Stimulated activated CD4-positive, alpha-beta T cell treated with anti-CD3 and anti-CD28 coated beads, Interleukin-1b, Interleukin-23, amount 100 ng/mL, for 24 hours (primary cell): Measurements from ENCODE around the gene CEP68.
A peak's percentile ranks its signal among the peaks of the same experiment; 100 is the strongest.
"Not testable (repeated sequence)": the region's sequence is repeated elsewhere in the genome, so short reads cannot be mapped to it uniquely, and the experiment has no call there.

Source experiments
- DNase-seq, 4 experiments: peaks; one replicate each; pipeline ENCODE4 v3.0.0-alpha.2; 2020; ENCODE audit warnings: low read depth in 4 of 4, low spot score in 1 of 4

Gene CEP68

GRCh38 chr2:65030476-65031332, 25.5 kb upstream of the CEP68 start:
- no peak for DNase-seq

GRCh38 chr2:65031341-65032018, 24.7 kb upstream of the CEP68 start:
- no peak for DNase-seq

GRCh38 chr2:65032019-65032975, 23.9 kb upstream of the CEP68 start:
- DNase-seq = no peak

GRCh38 chr2:65033178-65033577, 23.0 kb upstream of the CEP68 start:
- DNase-seq = no peak

- DNase-seq = not testable (repeated sequence)
These were observed 22.5 kb upstream of the CEP68 start for GRCh38 chr2:65033667-65034066.

GRCh38 chr2:65035351-65035943, 20.8 kb upstream of the CEP68 start:
- no peak for DNase-seq

- DNase-seq = no peak
These were observed 19.0 kb upstream of the CEP68 start for GRCh38 chr2:65037178-65037577.

- DNase-seq = no peak
These were observed 16.6 kb upstream of the CEP68 start for GRCh38 chr2:65039640-65040039.

GRCh38 chr2:65040400-65041261, 15.6 kb upstream of the CEP68 start:
- DNase-seq = peak; percentile 43 to 63 (median 48)

- DNase-seq = no peak
These were observed 13.2 kb upstream of the CEP68 start for GRCh38 chr2:65043001-65043400.

- no peak for DNase-seq
These were observed 12.0 kb upstream of the CEP68 start for GRCh38 chr2:65044097-65044735.

GRCh38 chr2:65045651-65046050, 10.6 kb upstream of the CEP68 start:
- no peak for DNase-seq

GRCh38 chr2:65046633-65047407, 9.4 kb upstream of the CEP68 start:
- DNase-seq = no peak

- no peak for DNase-seq
These were observed 7.1 kb upstream of the CEP68 start for GRCh38 chr2:65049010-65049639.

- no peak for DNase-seq
These were observed 5.3 kb upstream of the CEP68 start for GRCh38 chr2:65050931-65051330.

- no peak for DNase-seq
These were observed 3.0 kb upstream of the CEP68 start for GRCh38 chr2:65053199-65053598.

GRCh38 chr2:65054749-65055421, 1.3 kb upstream of the CEP68 start:
- DNase-seq = no peak
